ENCODE results near the gene EGLN3.

Gene EGLN3

DNA sequence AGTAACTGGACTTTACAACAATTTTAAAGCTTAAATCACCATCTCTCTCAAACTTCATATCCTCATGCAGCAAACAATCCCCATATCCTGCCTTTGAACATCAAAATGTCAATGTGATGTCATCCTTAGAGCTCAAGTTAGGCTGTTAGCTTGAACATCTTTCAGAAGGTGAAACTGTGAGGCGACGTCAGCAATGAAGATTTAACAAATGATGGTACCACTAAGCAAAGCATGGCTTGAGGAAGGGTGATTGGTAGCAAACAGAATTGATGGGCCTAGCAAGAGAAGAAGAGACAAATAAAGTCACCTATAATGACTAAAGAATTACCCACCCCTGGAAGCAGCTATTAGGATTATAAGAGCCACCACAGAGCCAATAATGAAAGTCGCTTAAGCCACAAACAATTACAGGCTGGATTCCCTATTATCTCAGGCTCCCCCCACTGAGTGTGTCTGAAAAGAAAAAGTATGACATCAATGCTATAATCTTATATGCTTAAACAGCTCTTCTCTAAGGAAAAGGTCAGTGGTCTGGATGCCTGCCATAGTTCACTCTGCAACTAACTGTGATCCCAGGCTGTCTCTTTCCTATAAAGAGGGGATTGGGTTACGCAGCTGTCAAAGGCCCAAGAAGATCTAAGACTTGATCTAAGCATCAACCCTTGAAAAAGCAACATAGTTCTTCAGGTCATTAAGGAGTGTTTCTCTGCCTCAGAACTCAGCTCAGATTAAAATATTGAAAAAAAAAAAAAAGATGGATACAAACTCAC lies 18.1 kb downstream of the EGLN3 start:
- TF ChIP-seq, protein P1, sequence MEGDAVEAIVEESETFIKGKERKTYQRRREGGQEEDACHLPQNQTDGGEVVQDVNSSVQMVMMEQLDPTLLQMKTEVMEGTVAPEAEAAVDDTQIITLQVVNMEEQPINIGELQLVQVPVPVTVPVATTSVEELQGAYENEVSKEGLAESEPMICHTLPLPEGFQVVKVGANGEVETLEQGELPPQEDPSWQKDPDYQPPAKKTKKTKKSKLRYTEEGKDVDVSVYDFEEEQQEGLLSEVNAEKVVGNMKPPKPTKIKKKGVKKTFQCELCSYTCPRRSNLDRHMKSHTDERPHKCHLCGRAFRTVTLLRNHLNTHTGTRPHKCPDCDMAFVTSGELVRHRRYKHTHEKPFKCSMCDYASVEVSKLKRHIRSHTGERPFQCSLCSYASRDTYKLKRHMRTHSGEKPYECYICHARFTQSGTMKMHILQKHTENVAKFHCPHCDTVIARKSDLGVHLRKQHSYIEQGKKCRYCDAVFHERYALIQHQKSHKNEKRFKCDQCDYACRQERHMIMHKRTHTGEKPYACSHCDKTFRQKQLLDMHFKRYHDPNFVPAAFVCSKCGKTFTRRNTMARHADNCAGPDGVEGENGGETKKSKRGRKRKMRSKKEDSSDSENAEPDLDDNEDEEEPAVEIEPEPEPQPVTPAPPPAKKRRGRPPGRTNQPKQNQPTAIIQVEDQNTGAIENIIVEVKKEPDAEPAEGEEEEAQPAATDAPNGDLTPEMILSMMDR (IDR thresholded peaks at IDR 0.05): no peak

DNA sequence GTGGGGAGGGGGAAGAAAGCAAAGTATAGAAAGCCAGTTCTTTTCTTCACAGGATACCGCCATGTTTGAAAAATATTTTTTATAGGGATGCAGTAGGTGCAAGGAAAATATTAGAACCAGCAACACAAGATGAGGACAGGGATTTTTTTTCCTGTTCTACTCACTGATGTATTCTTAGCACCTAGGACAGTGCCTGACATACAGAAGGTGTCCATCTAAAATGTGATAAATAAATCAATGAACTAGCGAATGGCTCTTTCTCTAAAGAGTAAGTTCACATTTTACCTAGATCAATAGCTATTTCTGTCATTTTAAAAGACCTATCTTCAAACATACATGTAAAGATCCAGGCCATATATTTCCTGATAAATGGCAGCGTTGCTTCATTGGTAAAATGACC lies 18.8 kb downstream of the EGLN3 start:
- TF ChIP-seq, protein P1 (IDR thresholded peaks at IDR 0.05): no peak

DNA sequence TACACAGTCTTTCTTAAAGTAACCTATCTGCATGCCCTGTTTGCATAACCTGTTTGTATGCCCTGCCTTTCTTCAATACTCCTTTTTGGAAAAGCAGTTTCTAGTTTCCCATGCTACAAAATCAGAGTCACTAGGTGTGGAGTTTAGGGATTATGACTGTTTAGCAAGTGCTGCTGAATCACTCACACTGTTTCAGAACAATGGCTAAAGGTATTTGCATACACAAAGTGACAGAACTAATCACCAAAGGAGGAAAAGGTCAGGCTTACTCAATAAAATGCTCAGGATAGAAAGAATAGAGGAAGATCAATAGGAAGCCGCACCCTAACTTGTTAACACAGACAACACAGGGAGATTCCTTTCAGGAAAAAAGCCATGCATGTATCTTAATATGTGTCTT lies 19.4 kb downstream of the EGLN3 start:
- TF ChIP-seq, protein P1 (IDR thresholded peaks at IDR 0.05): no peak

DNA sequence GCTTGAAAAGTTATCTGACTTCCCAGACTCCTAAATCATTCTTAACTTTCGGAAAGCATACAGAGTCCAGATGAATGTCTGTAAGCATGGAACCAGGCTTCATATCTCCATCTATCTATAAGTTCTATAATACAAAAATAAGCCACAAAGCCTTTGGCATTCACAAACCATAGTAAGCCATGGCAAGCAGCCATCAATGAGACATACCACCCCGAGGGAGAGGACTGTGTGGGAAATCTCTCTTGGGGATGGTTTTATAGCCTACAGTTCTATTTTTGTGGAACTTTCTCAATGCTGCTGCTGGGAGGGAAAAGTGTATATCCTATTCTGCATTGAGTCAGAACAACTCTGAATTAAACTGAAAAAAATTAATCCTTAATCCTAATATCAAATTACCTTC lies 20.4 kb downstream of the EGLN3 start:
- TF ChIP-seq, protein P1 (IDR thresholded peaks at IDR 0.05): no peak

DNA sequence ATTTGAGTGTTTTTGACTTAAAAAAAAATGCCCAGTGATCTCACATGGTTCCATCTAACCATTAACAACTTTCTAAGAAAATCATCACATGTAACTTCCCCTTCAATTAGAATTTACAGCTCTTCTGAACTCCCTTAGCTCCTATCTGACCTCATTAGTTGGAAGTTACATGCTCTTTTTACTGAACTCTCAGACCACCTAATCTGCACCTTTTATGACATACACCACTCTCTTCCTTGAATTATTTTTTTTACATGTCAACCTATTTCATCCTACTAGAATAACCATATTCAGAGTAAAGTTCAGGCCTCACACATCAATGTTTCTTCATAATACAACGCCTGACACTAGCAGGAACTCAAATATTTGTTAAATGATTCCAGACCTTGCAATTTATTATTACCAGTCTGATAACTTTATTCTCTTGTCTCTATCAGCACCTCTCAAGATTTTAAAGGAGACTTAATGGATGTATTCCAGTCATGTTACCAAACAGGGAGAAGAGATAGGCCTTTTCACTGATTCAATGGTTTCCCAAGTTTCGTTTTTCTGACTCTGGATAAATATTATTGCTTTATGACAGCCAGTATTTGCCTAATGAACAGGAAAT lies 21.0 kb downstream of the EGLN3 start:
- TF ChIP-seq, protein P1 (IDR thresholded peaks at IDR 0.05): no peak

DNA sequence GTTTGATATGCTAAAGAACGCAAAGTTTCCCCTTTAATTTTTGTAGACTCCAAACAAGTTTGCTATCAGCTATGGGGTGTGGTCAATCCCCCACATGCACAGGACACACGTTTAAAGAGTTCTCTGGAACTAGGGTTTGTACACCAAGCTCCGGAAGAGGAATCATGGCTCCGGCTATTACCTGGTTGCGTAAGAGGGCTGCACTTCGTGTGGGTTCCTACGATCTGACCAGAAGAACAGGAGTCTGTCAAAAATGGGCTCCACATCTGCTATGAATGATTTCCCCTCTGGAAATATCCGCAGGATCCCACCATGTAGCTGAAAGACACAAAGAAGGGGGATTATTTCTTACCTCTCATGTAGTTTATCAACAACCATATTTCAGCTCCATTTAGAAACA lies 22.0 kb downstream of the EGLN3 start:
- TF ChIP-seq, protein P1 (IDR thresholded peaks at IDR 0.05): no peak

DNA sequence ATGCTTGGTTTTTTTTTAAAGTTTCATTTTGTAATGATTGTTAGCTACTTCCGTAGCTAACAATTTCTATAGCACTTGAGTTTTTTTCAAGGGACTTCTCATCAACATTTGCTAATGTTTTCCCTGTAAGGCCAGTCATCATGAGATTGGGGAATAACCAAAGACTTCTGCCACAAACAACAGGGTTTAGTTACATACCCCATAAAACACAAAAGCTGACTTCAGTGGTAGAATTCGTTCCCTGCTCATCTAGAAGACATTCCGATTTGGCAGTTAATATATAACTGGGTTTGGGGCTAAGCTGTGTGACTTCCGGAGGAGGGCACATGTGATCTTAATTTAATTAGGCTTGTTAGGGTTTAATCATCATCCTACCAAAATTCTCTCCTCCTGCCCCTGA lies 22.9 kb downstream of the EGLN3 start:
- TF ChIP-seq, protein P1 (IDR thresholded peaks at IDR 0.05): no peak

Data from LNCAP (cell line).